Measurements from ENCODE around the gene KRTAP9-6.
"Not testable (repeated sequence)": the region's sequence is repeated elsewhere in the genome, so short reads cannot be mapped to it uniquely, and the experiment has no call there.

The KRTAP9-6 gene

GRCh38 chr17:41271858-41272257, 6.7 kb downstream of the KRTAP9-6 start:
- no peak for DNase-seq

DNA sequence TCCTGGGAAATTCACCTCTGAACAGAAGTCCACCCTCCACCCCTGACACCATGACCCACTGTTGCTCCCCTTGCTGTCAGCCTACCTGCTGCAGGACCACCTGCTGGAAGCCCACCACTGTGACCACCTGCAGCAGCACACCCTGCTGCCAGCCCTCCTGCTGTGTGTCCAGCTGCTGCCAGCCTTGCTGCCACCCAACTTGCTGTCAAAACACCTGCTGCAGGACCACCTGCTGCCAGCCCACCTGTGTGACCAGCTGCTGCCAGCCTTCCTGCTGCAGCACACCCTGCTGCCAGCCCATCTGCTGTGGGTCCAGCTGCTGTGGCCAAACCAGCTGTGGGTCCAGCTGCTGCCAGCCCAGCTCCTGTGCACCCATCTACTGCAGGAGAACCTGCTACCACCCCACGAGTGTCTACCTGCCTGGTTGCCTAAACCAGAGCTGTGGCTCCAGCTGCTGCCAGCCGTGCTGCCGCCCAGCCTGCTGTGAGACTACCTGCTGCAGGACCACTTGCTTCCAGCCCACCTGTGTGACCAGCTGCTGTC, 10.5 kb downstream of the KRTAP9-6 start, which contains the start of gene KRTAP9-7:
Gene KRTAP9-7 (plus strand): TSS at position 51 of the 543 bp plus-strand sequence. CDS start 0 bp downstream, at position 51.
- not testable (repeated sequence) for DNase-seq

GRCh38 chr17:41278176-41278955, 13.2 kb downstream of the KRTAP9-6 start:
- DNase-seq = no peak

DNA sequence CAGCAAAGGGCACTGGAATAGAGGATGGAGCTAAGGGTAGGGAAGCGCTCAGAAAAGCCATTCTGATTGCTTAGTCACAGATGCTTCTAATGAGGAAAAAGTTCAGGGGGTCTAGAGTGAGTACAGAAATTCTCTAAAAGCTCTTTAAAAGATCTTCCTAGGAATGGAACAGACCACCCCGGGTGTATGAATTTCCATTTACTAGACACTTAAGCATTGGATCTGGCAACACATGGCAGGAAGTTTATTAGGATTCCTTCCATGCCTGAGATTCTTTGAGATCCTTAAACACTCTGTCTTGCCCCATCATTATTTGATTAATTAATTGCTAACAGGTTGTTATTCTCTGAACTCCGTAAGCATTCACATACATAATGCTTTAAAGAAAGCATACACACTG, 18.9 kb downstream of the KRTAP9-6 start:
- DNase-seq = no peak

DNA sequence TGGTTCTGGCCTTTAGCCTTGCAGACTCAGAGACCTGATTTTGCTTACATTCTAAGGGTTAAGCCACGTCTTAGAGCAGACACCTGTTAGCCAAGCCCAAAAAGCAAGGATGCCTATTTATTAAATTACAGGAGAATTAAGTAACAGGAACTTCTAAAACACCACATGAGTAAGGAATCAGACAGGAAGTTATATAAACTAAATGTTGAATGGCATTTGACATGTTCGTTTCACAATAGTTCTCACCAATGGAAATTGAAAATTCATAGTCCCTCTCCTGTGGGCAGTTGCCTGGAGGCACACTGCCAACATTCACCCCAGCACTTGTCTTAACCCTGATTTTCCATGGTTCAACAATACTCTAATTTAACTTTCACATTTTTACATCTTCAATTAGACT, 19.4 kb downstream of the KRTAP9-6 start:
- DNase-seq = no peak

- DNase-seq = no peak
These were observed 21.9 kb downstream of the KRTAP9-6 start for GRCh38 chr17:41287050-41287449.

DNA sequence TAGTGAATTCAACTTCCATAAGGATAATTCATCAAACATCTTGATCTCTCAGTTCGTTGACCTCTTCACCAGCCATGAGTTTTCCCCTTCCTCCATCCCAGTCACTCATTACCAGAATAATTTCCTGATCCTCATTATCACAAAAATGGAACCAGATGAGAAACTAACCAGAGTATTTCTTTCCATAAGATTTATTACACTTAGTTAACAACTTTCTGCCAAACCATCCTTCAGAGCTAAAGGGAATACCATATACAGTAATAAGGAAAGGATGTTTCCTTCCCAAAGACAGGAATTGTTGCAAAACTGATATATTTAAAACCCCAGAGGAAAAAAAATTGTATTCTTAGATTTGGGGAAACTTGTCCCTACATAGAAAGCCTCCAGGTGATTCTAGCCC, 28.8 kb downstream of the KRTAP9-6 start:
- no peak for DNase-seq

- DNase-seq = no peak
These were observed 31.7 kb downstream of the KRTAP9-6 start for GRCh38 chr17:41296846-41297245.

GRCh38 chr17:41298458-41299135, 33.4 kb downstream of the KRTAP9-6 start:
- no peak for DNase-seq

- no peak for DNase-seq
These were observed 36.1 kb downstream of the KRTAP9-6 start for GRCh38 chr17:41301204-41301790.

DNA sequence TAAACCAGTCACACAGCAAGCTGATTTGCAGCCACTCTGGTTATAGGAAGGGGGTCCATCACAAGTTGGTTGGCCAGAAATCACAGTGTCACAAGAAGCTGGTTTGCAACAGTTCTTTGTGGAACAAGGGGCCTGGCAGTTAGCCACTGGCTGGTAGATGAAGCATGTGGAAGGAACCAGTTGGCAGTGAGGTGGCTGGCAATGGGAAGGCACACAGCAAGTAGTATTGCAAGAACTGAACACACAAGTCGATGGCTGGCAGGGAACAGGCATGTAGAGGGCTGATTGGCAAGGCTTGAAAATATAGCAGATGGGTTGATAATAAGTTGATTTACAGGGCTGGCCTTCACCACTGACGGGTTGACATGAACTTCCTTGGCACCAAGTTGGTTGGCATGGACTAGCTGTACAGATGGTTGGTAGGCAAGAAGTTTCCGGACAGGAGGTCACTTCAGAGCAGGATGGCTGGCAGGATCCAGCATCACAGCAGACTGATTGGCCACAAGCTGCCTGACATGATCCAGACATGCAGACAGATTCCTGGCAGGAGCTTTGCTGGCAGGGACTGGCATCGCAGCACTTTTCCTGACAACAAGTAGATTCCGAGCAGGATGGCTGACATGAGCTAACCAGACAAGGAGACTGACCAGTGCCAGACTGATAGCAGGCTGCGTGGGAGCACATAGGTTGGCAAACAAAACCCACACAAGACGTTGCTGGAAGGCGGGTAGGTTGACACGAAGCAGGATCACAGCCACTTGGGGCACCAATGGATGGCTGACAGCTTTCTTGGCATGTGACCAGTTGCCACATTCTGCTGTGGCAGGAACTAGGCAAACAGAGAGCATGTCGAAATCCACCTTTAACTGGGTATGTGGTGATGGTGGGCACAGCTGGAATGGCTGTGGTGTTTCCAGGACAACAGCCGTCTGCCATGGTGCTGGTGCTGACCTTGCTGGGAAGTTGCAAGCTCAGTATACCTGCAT, 37.0 kb downstream of the KRTAP9-6 start, which contains the start of gene KRTAP29-1:
Gene KRTAP29-1 (minus strand): TSS at position 936 of the 986 bp plus-strand sequence. CDS start 0 bp downstream, at position 936.
- DNase-seq = peak; percentile 57

GRCh38 chr17:41302981-41303380, 37.8 kb downstream of the KRTAP9-6 start:
- no peak for DNase-seq

DNA sequence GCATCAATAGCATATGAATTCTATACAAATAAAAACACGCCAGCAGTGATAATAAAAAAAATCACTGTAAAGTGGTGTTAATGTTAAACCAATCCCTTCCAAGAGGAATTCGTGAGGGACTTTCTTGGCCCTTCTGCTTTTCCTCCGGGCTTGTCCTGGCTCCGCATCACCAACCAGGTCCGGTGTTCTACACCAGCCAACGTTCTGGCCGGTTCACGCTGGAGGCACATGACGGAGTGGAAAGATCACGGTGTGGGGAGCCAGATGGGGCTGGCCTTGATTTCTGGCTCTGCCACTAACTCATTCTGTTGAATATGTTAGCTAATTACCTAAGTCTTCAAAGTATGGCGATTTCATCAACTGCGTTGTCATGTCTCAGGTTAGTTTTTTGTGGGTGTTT, 38.9 kb downstream of the KRTAP9-6 start:
- no peak for DNase-seq

DNA sequence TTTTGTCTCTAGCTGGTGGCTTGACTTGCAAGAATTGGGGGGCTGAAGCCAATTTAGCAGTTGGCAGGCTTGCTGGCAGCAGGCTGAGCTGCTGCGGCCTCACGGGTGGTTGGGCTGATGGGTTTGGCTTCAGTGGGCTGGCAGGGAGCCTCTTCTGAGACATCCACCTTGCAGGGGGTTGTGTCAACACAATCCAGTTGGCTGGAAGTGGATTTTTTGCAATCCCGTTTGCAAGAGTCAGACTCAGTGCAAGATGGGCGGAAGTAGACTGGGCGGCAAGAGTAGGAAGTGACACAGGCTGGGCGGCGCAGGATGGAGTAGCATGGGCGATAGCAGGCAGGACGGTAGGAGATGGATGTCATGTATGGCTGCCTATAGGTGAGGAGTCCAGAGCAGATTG, 42.5 kb downstream of the KRTAP9-6 start:
- DNase-seq = no peak

- DNase-seq = peak; percentile 95
These were observed 43.2 kb downstream of the KRTAP9-6 start for GRCh38 chr17:41308251-41308917.

DNA sequence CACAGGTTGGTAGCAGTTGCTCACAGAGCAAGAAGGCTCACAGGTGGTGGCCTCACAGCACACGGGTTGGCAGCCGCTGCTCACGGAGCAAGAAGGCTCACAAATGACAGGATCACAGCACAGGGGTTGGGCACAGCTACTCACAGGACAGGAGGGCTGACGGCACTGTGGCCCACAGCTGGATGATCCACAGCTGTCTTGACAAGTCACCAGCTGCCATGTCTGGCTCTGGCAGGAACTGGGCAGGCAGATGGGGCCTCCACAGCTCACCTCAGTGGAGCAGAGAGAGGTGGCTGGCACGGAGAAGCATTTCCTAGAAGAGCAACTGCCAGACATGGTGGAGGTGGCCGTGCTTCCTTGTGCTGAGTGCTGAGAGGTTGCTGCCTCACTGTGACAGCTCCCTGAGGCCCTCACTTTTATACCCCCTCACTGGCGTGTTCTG, 43.8 kb downstream of the KRTAP9-6 start, which contains the start of gene KRTAP16-1:
Gene KRTAP16-1 (minus strand): TSS at position 392 of the 442 bp plus-strand sequence. CDS start 56 bp downstream, at position 336.
- peak; percentile 85 for DNase-seq

GRCh38 chr17:41311111-41311510, 45.9 kb downstream of the KRTAP9-6 start:
- no peak for DNase-seq

GRCh38 chr17:41315204-41315794, 50.1 kb downstream of the KRTAP9-6 start, which contains the start of gene KRTAP17-1:
Gene KRTAP17-1 (minus strand): TSS chr17:41315710. CDS start chr17:41315650, 60 bp downstream.
- DNase-seq = no peak

All from RPMI8226 (cell line).